HAP-1 (cell line): Measurements from ENCODE around the gene C19orf38.
"Not testable (repeated sequence)": the region's sequence is repeated elsewhere in the genome, so short reads cannot be mapped to it uniquely, and the experiment has no call there.

Experiments
- DNase-seq, 2 experiments: peaks; one replicate each; pipeline ENCODE4 v3.0.0-alpha.2; 2016 to 2020; ENCODE audit warnings: low spot score in 2 of 2
- H3K27me3 ChIP-seq: fragments of 250-450 bp; sonication (Bioruptor Pico); 2 replicates; pipeline ENCODE4 v1.5.1; 2020; ENCODE audit warnings: low read depth, mild to moderate bottlenecking, moderate library complexity
- H3K36me3 ChIP-seq: fragments of 250-450 bp; sonication (Bioruptor Pico); replicated peaks from 2 replicates; pipeline ENCODE4 v1.5.1; 2020; ENCODE audit warnings: mild to moderate bottlenecking
- H3K4me1 ChIP-seq: fragments of 250-450 bp; sonication (Bioruptor Pico); 2 replicates; pipeline ENCODE4 v1.5.1; 2020; ENCODE audit warnings: mild to moderate bottlenecking
- H3K4me3 ChIP-seq: fragments of 250-450 bp; sonication (Bioruptor Pico); 2 replicates; pipeline ENCODE4 v1.5.1; 2020; ENCODE audit warnings: mild to moderate bottlenecking, moderate library complexity
- H3K9me3 ChIP-seq: fragments of 250-450 bp; sonication (Bioruptor Pico); 2 replicates; pipeline ENCODE4 v1.5.1; 2020; ENCODE audit warnings: mild to moderate bottlenecking, moderate library complexity
- in situ Hi-C: fragments of 300-500 bp; cut with MboI; formaldehyde crosslinking; loops from 3 replicates; pipeline ENCODE4 v1.14.3; 2020; ENCODE audit warnings: low sequenced_read_pairs, inconsistent platforms, mixed read lengths

C19orf38 gene

GRCh38 chr19:10830931-10831779 lies 17.1 kb upstream of the C19orf38 start:
- H3K9me3 ChIP-seq = no peaks in the 10 kb centered on the region
- H3K36me3 ChIP-seq = peaks cover 34% of the 10 kb centered on the region
- H3K4me1 ChIP-seq = peaks cover 4% of the 10 kb centered on the region
- in situ Hi-C loops = no loop called here
- H3K27me3 ChIP-seq = no peaks in the 10 kb centered on the region
- H3K4me3 ChIP-seq = no peak overlapping the region
- no peak for DNase-seq

- Histone ChIP-seq H3K27me3 (no peaks in the 10 kb centered on the region), H3K36me3 (peaks cover 27% of the 10 kb centered on the region), H3K9me3 (peaks cover 5% of the 10 kb centered on the region), H3K4me1 (peaks cover 14% of the 10 kb centered on the region), H3K4me3 (no peak overlapping the region)
- no peak for DNase-seq
- in situ Hi-C loops = no loop called here
Observed at GRCh38 chr19:10831987-10832938, 16.0 kb upstream of the C19orf38 start.

- DNase-seq = no peak
- no peaks in the 10 kb centered on the region for H3K27me3 ChIP-seq
- in situ Hi-C loops = no loop called here
- H3K4me3 ChIP-seq = no peak overlapping the region
- H3K9me3 ChIP-seq = peaks cover 5% of the 10 kb centered on the region
- H3K4me1 ChIP-seq = peaks cover 14% of the 10 kb centered on the region
- H3K36me3 ChIP-seq = peaks cover 27% of the 10 kb centered on the region
Observed at GRCh38 chr19:10832939-10833296, 15.3 kb upstream of the C19orf38 start.

GRCh38 chr19:10835089-10835753 lies 13.0 kb upstream of the C19orf38 start:
- peak overlapping the region; percentile 9 for H3K4me3 ChIP-seq
- DNase-seq = no peak
- H3K4me1 ChIP-seq = peaks cover 14% of the 10 kb centered on the region
- H3K27me3 ChIP-seq = no peaks in the 10 kb centered on the region
- peaks cover 19% of the 10 kb centered on the region for H3K36me3 ChIP-seq
- in situ Hi-C loops = no loop called here
- peaks cover 5% of the 10 kb centered on the region for H3K9me3 ChIP-seq

GRCh38 chr19:10835754-10836478 lies 12.3 kb upstream of the C19orf38 start, which contains the start of gene TMED1:
Gene TMED1, minus strand, starts transcription at chr19:10836212. Its CDS starts 21 bp downstream, at chr19:10836191.
- Histone ChIP-seq H3K9me3 (peaks cover 5% of the 10 kb centered on the region), H3K4me3 (peak within 1 kb of the TSS; percentile 79), H3K36me3 (peaks cover 15% of the 10 kb centered on the region), H3K27me3 (no peaks in the 10 kb centered on the region), H3K4me1 (peaks cover 14% of the 10 kb centered on the region)
- DNase-seq = peak; percentile 99 to 100
- in situ Hi-C loops = no loop called here

GRCh38 chr19:10836479-10837330 lies 11.5 kb upstream of the C19orf38 start:
- H3K9me3 ChIP-seq = peaks cover 5% of the 10 kb centered on the region
- H3K27me3 ChIP-seq = no peaks in the 10 kb centered on the region
- H3K4me3 ChIP-seq = peak overlapping the region; percentile 79
- H3K4me1 ChIP-seq = peaks cover 14% of the 10 kb centered on the region
- peak in 1 of 2 experiments; percentile 84 for DNase-seq
- in situ Hi-C loops = no loop called here
- peaks cover 15% of the 10 kb centered on the region for H3K36me3 ChIP-seq

GRCh38 chr19:10837649-10838048 lies 10.6 kb upstream of the C19orf38 start:
- H3K9me3 ChIP-seq, H3K4me3 ChIP-seq, DNase-seq, H3K27me3 ChIP-seq, in situ Hi-C loops: not testable (repeated sequence)
- Histone ChIP-seq H3K36me3 (peaks cover 14% of the 10 kb centered on the region), H3K4me1 (peaks cover 14% of the 10 kb centered on the region)

GRCh38 chr19:10838377-10838776 lies 9.8 kb upstream of the C19orf38 start:
- in situ Hi-C loops = no loop called here
- H3K4me3 ChIP-seq = no peak overlapping the region
- peaks cover 5% of the 10 kb centered on the region for H3K9me3 ChIP-seq
- no peak for DNase-seq
- no peaks in the 10 kb centered on the region for H3K27me3 ChIP-seq
- peaks cover 14% of the 10 kb centered on the region for H3K4me1 ChIP-seq
- peaks cover 8% of the 10 kb centered on the region; the same call in 1 of the 2 replicates for H3K36me3 ChIP-seq

- Histone ChIP-seq H3K27me3 (no peaks in the 10 kb centered on the region), H3K4me1 (peaks cover 14% of the 10 kb centered on the region), H3K36me3 (no peaks in the 10 kb centered on the region; the same call in 1 of the 2 replicates), H3K4me3 (no peak overlapping the region), H3K9me3 (peaks cover 5% of the 10 kb centered on the region)
- in situ Hi-C loops = no loop called here
- DNase-seq = no peak
Observed at GRCh38 chr19:10839114-10840050, 8.8 kb upstream of the C19orf38 start.

- in situ Hi-C loops = no loop called here
- Histone ChIP-seq H3K4me3 (no peak overlapping the region), H3K36me3 (no peaks in the 10 kb centered on the region), H3K4me1 (no peaks in the 10 kb centered on the region), H3K27me3 (no peaks in the 10 kb centered on the region), H3K9me3 (0 out of 2 replicates have a peak, but pooled peaks cover 2% of the 10 kb centered on the region)
- DNase-seq = no peak
Observed at GRCh38 chr19:10842788-10843187, 5.4 kb upstream of the C19orf38 start.

GRCh38 chr19:10846500-10847202 lies 1.6 kb upstream of the C19orf38 start:
- no peaks in the 10 kb centered on the region for H3K36me3 ChIP-seq
- H3K4me3 ChIP-seq = no peak overlapping the region
- no peak for DNase-seq
- in situ Hi-C loops = no loop called here
- no peaks in the 10 kb centered on the region for H3K27me3 ChIP-seq
- H3K9me3 ChIP-seq = 0 out of 2 replicates have a peak, but pooled peaks cover 2% of the 10 kb centered on the region
- no peaks in the 10 kb centered on the region for H3K4me1 ChIP-seq
